Activated naive CD4-positive, alpha-beta T cell treated with anti-CD3 and anti-CD28 coated beads for 36 hours (primary cell): ENCODE results near the gene KCTD10. TPM values are rescaled to one million over a fixed set of nuclear protein-coding genes. Genes with fewer than 3 reads are reported as not detected.
"Not testable (repeated sequence)": the region's sequence is repeated elsewhere in the genome, so short reads cannot be mapped to it uniquely, and the experiment has no call there.

ENCODE experiments used
- CTCF ChIA-PET: fragments of 350-600 bp; sonication (Branson Sonifier 250); formaldehyde crosslinking; loops from one replicate; lab custom pipeline; 2021; ENCODE audit warnings: antibody characterized with exemption; lab: Charles Lee
- DNase-seq: peaks from one replicate; pipeline ENCODE4 v3.0.0-alpha.2; 2020
- H3K27ac Mint-ChIP-seq: one replicate; pipeline ENCODE4 v1.8.0; 2021; ENCODE audit warnings: mild to moderate bottlenecking, mixed read lengths
- H3K27me3 Mint-ChIP-seq: one replicate; pipeline ENCODE4 v1.8.0; 2021; ENCODE audit warnings: low read depth, mixed read lengths
- H3K36me3 Mint-ChIP-seq: one replicate; pipeline ENCODE4 v1.8.0; 2021; ENCODE audit warnings: low read depth, mixed read lengths
- H3K4me1 Mint-ChIP-seq: one replicate; pipeline ENCODE4 v1.8.0; 2021; ENCODE audit warnings: low read depth, mixed read lengths
- H3K4me3 Mint-ChIP-seq: one replicate; pipeline ENCODE4 v1.8.0; 2021; ENCODE audit warnings: mild to moderate bottlenecking, moderate library complexity, mixed read lengths
- H3K9me3 Mint-ChIP-seq: one replicate; pipeline ENCODE4 v1.8.0; 2021; ENCODE audit warnings: mixed read lengths
- intact Hi-C: fragments of 100-400 bp; cut with micrococcal nuclease; formaldehyde crosslinking; loops from one replicate; pipeline ENCODE4 v1.15.1; 2023
- total RNA-seq, 2 experiments: library from RNA; stranded (reverse); gene quantifications; one replicate each; pipeline ENCODE4 v1.2.3, GENCODE V29; 2021

The KCTD10 gene
- total RNA-seq, 2 experiments from 2014 or later, result 31.1 to 33.4 TPM

DNA sequence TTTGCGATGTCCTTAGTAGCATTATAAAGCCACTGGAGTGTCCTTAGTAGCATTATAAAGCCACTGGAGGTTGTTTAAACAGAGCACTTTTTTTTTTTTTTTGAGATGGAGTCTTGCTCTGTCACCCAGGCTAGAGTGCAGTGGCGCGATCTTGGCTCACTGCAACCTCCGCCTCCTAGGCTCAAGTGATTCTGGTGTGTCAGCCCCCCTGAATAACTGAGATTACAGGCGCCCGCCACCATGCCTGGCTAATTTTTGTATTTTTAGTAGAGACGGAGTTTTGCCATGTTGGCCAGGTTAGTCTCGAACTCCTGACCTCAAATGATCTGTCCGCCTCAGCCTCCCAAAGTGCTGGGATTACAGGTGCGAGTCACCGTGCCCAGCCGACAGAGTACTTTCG, 37.1 kb downstream of the KCTD10 start:
- CTCF ChIA-PET, DNase-seq, H3K4me3 Mint-ChIP-seq, H3K27ac Mint-ChIP-seq, H3K9me3 Mint-ChIP-seq, H3K4me1 Mint-ChIP-seq, H3K36me3 Mint-ChIP-seq, H3K27me3 Mint-ChIP-seq: not testable (repeated sequence)
- intact Hi-C loops, result loop anchor here (10.0 kb wide), 1 partner anchor 135 kb away; the partner anchor contains the start of genes MMAB and MVK

GRCh38 chr12:109439181-109439580, 37.9 kb downstream of the KCTD10 start:
- CTCF ChIA-PET, result no interaction called here
- H3K36me3 Mint-ChIP-seq, result no peaks in the 10 kb centered on the region
- H3K9me3 Mint-ChIP-seq, result no peaks in the 10 kb centered on the region
- intact Hi-C loops, result loop anchor here (10.0 kb wide), 1 partner anchor 136 kb away; the partner anchor contains the start of genes MMAB and MVK
- no peak overlapping the region for H3K27ac Mint-ChIP-seq
- DNase-seq, result no peak
- H3K4me1 Mint-ChIP-seq, result no peaks in the 10 kb centered on the region
- no peaks in the 10 kb centered on the region for H3K27me3 Mint-ChIP-seq
- H3K4me3 Mint-ChIP-seq, result no peak overlapping the region

DNA sequence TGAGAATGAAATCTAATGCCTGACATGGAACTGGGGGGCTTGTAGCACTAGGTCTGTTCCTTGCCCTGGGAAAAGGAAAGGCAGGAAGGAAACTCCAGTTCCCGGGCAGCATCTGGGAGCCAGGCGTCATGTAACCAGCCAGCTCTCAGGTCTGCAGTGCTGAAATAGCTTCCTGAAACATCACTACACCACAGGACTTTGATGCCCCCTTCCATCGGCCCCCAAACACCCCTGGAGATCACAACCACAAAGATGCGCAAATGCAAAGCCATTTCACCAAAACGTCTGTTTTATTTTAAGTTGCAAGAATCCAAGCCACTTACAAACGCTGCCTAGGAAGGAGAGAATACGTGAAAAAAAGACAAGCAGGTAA, 40.9 kb downstream of the KCTD10 start:
- H3K4me1 Mint-ChIP-seq, result peaks cover 10% of the 10 kb centered on the region
- H3K27ac Mint-ChIP-seq, result no peak overlapping the region
- intact Hi-C loops, result loop anchor here (10.0 kb wide), 1 partner anchor 139 kb away; the partner anchor contains the start of genes MMAB and MVK
- H3K27me3 Mint-ChIP-seq, result no peaks in the 10 kb centered on the region
- H3K4me3 Mint-ChIP-seq, result no peak overlapping the region
- CTCF ChIA-PET, result interaction anchor here (1.3 kb wide), 1 partner anchor 339 kb away, joined by 3 read pairs; no protein-coding TSS in a partner anchor
- H3K36me3 Mint-ChIP-seq, result no peaks in the 10 kb centered on the region
- no peaks in the 10 kb centered on the region for H3K9me3 Mint-ChIP-seq
- no peak for DNase-seq

GRCh38 chr12:109435428-109436187, 41.5 kb downstream of the KCTD10 start:
- Mint-ChIP-seq H3K27ac (no peak overlapping the region), H3K27me3 (no peaks in the 10 kb centered on the region), H3K4me3 (no peak overlapping the region), H3K9me3 (no peaks in the 10 kb centered on the region), H3K36me3 (no peaks in the 10 kb centered on the region), H3K4me1 (peaks cover 10% of the 10 kb centered on the region)
- DNase-seq, result no peak
- CTCF ChIA-PET, result interaction anchor here (1.3 kb wide), 1 partner anchor 340 kb away, joined by 3 read pairs; no protein-coding TSS in a partner anchor
- intact Hi-C loops, result loop anchor here (10.0 kb wide), 1 partner anchor 139 kb away; the partner anchor contains the start of genes MMAB and MVK

GRCh38 chr12:109434582-109434981, 42.5 kb downstream of the KCTD10 start:
- no peaks in the 10 kb centered on the region for H3K27me3 Mint-ChIP-seq
- CTCF ChIA-PET, result interaction anchor here (1.9 to 2.3 kb wide), 2 partner anchors 35 to 323 kb away, joined by 6 to 10 read pairs; no protein-coding TSS in a partner anchor
- no peak overlapping the region for H3K4me3 Mint-ChIP-seq
- H3K4me1 Mint-ChIP-seq, result peaks cover 10% of the 10 kb centered on the region
- no peaks in the 10 kb centered on the region for H3K36me3 Mint-ChIP-seq
- H3K27ac Mint-ChIP-seq, result no peak overlapping the region
- H3K9me3 Mint-ChIP-seq, result no peaks in the 10 kb centered on the region
- no peak for DNase-seq
- intact Hi-C loops, result loop anchor here (10.0 kb wide), 1 partner anchor 140 kb away; the partner anchor contains the start of genes MMAB and MVK

DNA sequence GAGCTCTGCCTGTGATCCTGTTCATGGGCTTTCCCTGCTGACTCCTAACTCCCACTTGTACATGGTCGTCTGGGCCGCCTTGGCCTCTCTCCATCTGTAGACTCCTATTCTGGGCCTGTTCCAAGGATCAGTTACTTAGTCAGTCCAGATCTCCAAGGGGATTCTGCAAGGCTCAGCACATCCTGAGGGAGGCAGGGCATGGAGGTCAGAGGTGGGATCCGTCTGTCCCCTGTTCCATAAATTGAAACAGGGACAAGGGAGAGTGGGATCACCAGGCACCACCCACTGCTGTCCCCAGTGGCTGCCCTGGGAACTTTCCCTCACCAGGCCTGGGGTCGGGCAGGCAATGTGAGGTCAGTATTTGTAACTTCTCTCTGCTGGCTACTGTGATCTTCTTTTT, 43.5 kb downstream of the KCTD10 start:
- peaks cover 10% of the 10 kb centered on the region for H3K4me1 Mint-ChIP-seq
- H3K27me3 Mint-ChIP-seq, result no peaks in the 10 kb centered on the region
- H3K4me3 Mint-ChIP-seq, result no peak overlapping the region
- CTCF ChIA-PET, result interaction anchor here (0.7 to 2.3 kb wide), 25 partner anchors 10 to 382 kb away, joined by 3 to 12 read pairs (median 4); partner anchors contain the start of genes KCTD10 and UBE3B
- no peak overlapping the region for H3K27ac Mint-ChIP-seq
- H3K9me3 Mint-ChIP-seq, result no peaks in the 10 kb centered on the region
- no peaks in the 10 kb centered on the region for H3K36me3 Mint-ChIP-seq
- intact Hi-C loops, result loop anchor here (2.0 to 10.0 kb wide), 2 partner anchors 43 to 141 kb away; partner anchors contain the start of genes KCTD10, MMAB, MVK and UBE3B
- DNase-seq, result no peak

GRCh38 chr12:109432842-109433304, 44.2 kb downstream of the KCTD10 start:
- Mint-ChIP-seq H3K9me3 (no peaks in the 10 kb centered on the region), H3K4me1 (peaks cover 10% of the 10 kb centered on the region), H3K4me3 (no peak overlapping the region), H3K36me3 (no peaks in the 10 kb centered on the region), H3K27ac (no peak overlapping the region), H3K27me3 (no peaks in the 10 kb centered on the region)
- CTCF ChIA-PET, result interaction anchor here (0.6 to 2.3 kb wide), 27 partner anchors 10 to 383 kb away, joined by 3 to 12 read pairs (median 3); partner anchors contain the start of genes KCTD10 and UBE3B
- DNase-seq, result peak; percentile 93
- intact Hi-C loops, result loop anchor here (1.0 to 10.0 kb wide), 3 partner anchors 44 to 342 kb away; partner anchors contain the start of genes KCTD10, MMAB, MVK and UBE3B

DNA sequence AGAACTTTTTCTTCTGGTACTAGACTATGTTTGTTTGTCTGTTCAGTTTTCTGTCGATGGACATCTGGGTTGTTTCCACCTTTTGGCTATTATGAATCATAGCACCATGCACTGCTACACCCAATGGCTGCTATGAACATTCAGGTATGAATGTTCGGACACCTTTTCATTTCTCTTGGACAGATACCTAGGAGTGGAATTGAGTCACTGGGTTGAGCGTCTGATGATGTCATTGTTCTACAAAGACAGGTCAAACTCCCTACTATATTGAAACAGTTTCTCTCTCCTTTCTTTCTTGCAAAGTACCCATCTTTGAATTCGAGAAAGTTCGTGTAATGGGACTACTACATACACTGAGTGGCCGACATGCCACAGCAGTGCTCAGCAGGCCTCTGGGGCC, 44.7 kb downstream of the KCTD10 start:
- H3K36me3 Mint-ChIP-seq, result no peaks in the 10 kb centered on the region
- H3K4me3 Mint-ChIP-seq, result no peak overlapping the region
- no peak for DNase-seq
- peaks cover 10% of the 10 kb centered on the region for H3K4me1 Mint-ChIP-seq
- H3K27ac Mint-ChIP-seq, result no peak overlapping the region
- no peaks in the 10 kb centered on the region for H3K27me3 Mint-ChIP-seq
- intact Hi-C loops, result loop anchor here (1.0 to 10.0 kb wide), 3 partner anchors 44 to 343 kb away; partner anchors contain the start of genes KCTD10, MMAB, MVK and UBE3B
- no peaks in the 10 kb centered on the region for H3K9me3 Mint-ChIP-seq
- CTCF ChIA-PET, result interaction anchor here (0.6 to 2.3 kb wide), 20 partner anchors 10 to 383 kb away, joined by 3 to 12 read pairs (median 4); no protein-coding TSS in a partner anchor

DNA sequence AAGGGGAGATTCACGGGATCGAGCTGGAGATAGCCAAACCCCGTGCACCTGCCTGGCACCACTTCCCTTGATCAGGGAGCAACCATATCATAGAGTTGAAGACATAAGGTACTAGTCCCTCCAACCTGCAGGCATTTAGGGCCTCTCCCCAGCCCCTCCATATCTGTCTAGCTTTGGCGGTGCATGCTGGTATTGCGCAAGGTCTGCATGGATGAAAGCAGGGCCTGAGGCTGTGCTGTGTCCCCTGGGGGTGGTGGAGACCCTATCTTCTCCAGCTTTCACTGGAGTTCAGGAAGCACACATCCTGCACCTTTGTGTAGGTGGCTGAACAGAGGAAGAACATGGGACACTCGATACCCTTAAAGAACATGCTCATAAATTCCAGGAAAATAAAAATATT, 46.9 kb downstream of the KCTD10 start:
- CTCF ChIA-PET, result interaction anchor here (0.6 to 1.1 kb wide), 5 partner anchors 9 to 365 kb away, joined by 3 to 6 read pairs (median 3); no protein-coding TSS in a partner anchor
- Mint-ChIP-seq H3K4me1 (peaks cover 10% of the 10 kb centered on the region), H3K27ac (no peak overlapping the region), H3K9me3 (no peaks in the 10 kb centered on the region), H3K4me3 (no peak overlapping the region), H3K36me3 (no peaks in the 10 kb centered on the region), H3K27me3 (no peaks in the 10 kb centered on the region)
- intact Hi-C loops, result loop anchor here (10.0 kb wide), 1 partner anchor 145 kb away; the partner anchor contains the start of genes MMAB and MVK
- no peak for DNase-seq

GRCh38 chr12:109428804-109429203, 48.3 kb downstream of the KCTD10 start:
- H3K36me3 Mint-ChIP-seq, H3K9me3 Mint-ChIP-seq, DNase-seq, H3K4me3 Mint-ChIP-seq, H3K27ac Mint-ChIP-seq, H3K27me3 Mint-ChIP-seq: not testable (repeated sequence)
- H3K4me1 Mint-ChIP-seq, result peaks cover 10% of the 10 kb centered on the region
- intact Hi-C loops, result loop anchor here (1.0 to 2.0 kb wide), 2 partner anchors 90 to 346 kb away; no protein-coding TSS in a partner anchor
- CTCF ChIA-PET, result interaction anchor here (0.6 to 2.8 kb wide), 11 partner anchors 10 to 347 kb away, joined by 3 to 16 read pairs (median 3); no protein-coding TSS in a partner anchor

DNA sequence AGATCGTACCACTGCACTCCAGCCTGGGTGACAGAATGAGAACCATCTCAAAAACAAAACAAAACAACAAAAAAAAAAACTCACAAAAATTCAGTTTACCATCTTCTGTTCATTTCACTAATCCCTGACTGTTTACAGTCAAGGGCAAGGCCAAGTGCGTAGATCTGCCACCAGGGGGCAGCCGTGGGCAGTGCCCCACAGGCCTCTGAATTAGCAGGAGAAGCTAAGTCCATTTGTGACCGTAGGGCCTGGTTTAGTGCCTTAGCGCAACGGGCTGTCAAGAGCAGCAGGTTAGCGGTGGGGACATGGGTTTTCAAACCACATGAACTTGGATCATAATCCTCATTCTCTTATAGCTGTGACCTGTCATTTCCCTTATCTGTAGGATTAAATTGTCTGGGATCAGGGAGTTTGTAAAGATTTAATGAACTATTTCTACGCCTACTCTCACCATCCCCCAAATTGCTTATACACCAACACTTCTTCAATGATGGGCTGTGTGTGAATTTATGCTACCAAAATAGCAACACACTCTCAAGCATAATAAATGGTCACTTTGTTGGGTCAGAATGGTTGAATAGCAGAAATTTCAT, 49.0 kb downstream of the KCTD10 start:
- H3K9me3 Mint-ChIP-seq, result no peaks in the 10 kb centered on the region
- H3K27ac Mint-ChIP-seq, result no peak overlapping the region
- no peaks in the 10 kb centered on the region for H3K27me3 Mint-ChIP-seq
- CTCF ChIA-PET, result interaction anchor here (0.6 to 2.8 kb wide), 23 partner anchors 9 to 824 kb away, joined by 3 to 16 read pairs (median 3); no protein-coding TSS in a partner anchor
- intact Hi-C loops, result loop anchor here (1.0 to 2.0 kb wide), 2 partner anchors 91 to 347 kb away; no protein-coding TSS in a partner anchor
- H3K4me3 Mint-ChIP-seq, result no peak overlapping the region
- no peaks in the 10 kb centered on the region for H3K36me3 Mint-ChIP-seq
- peaks cover 6% of the 10 kb centered on the region for H3K4me1 Mint-ChIP-seq
- peak; percentile 82 for DNase-seq
